ENCODE data around the gene YTHDC1. TPM values are rescaled to one million over a fixed set of nuclear protein-coding genes. Genes with fewer than 3 reads are reported as not detected.

Gene YTHDC1
- total and polyA plus RNA-seq, 2 of the 13 experiments (the other 11 are each of a cell fraction or from before 2014, with no cell fraction given) = 37.3 to 56.8 TPM

DNA sequence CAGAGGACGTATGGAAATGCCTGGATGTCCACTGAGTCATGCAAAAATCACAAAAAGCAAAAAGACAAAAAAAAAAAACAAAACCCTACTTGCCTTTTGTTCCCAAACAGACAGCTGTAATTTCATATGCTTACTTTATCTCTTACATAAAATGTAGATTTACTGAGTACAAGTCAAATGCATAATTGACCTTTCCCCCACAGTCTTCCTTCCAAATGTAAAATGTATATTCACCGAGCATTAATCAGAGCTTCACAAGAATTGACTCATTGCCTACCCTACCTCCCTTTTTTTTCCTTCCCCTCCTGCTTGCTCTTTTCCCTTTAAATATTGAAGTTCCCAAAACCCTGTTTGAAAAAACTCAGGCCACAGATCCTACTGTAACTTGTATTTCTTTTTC is 71.9 kb downstream of the YTHDC1 start (continued):
- TF ChIP-seq ZBTB34 (CRISPR knock-in tag; IDR thresholded peaks at IDR 0.05) (no peak), E2F1 (CRISPR knock-in tag; IDR thresholded peaks at IDR 0.05) (no peak), ZNF746 (CRISPR knock-in tag; IDR thresholded peaks at IDR 0.05) (no peak), ZNF720 (CRISPR knock-in tag; IDR thresholded peaks at IDR 0.05) (no peak), NFATC3 (CRISPR knock-in tag; IDR thresholded peaks at IDR 0.05) (no peak), ATRX (CRISPR knock-in tag; IDR thresholded peaks at IDR 0.05; ENCODE audit: borderline replicate concordance) (no peak), ZNF780A (CRISPR knock-in tag; IDR thresholded peaks at IDR 0.05) (no peak), NAIF1 (CRISPR knock-in tag; IDR thresholded peaks at IDR 0.05; ENCODE audit: borderline replicate concordance) (no peak), ZNF674 (CRISPR knock-in tag; IDR thresholded peaks at IDR 0.05; ENCODE audit: low read depth) (no peak)
- TF ChIP-seq, protein P1, sequence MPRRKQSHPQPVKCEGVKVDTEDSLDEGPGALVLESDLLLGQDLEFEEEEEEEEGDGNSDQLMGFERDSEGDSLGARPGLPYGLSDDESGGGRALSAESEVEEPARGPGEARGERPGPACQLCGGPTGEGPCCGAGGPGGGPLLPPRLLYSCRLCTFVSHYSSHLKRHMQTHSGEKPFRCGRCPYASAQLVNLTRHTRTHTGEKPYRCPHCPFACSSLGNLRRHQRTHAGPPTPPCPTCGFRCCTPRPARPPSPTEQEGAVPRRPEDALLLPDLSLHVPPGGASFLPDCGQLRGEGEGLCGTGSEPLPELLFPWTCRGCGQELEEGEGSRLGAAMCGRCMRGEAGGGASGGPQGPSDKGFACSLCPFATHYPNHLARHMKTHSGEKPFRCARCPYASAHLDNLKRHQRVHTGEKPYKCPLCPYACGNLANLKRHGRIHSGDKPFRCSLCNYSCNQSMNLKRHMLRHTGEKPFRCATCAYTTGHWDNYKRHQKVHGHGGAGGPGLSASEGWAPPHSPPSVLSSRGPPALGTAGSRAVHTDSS (CRISPR knock-in tag; conservative IDR thresholded peaks at IDR 0.05) = no peak

GRCh38 chr4:68277627-68278026 is 72.3 kb downstream of the YTHDC1 start:
- CTCF ChIA-PET (ENCODE audit: low intra/inter-chr PET ratio, low total read pairs) = no interaction called here
- TF ChIP-seq GATA4 (IDR thresholded peaks at IDR 0.05; ENCODE audit: borderline replicate concordance, low read depth) = no peak
- TF ChIP-seq ZNF75D (CRISPR knock-in tag; IDR thresholded peaks at IDR 0.05; ENCODE audit: borderline replicate concordance) = no peak
- TF ChIP-seq ZNF672 (CRISPR knock-in tag; IDR thresholded peaks at IDR 0.05) = no peak
- TF ChIP-seq ZBED4 (CRISPR knock-in tag; IDR thresholded peaks at IDR 0.05; ENCODE audit: borderline replicate concordance) = no peak
- TF ChIP-seq DR1 (CRISPR knock-in tag; IDR thresholded peaks at IDR 0.05) = no peak
- TF ChIP-seq GLI4 (CRISPR knock-in tag; IDR thresholded peaks at IDR 0.05; ENCODE audit: borderline replicate concordance) = no peak
- TF ChIP-seq ZNF335 (CRISPR knock-in tag; IDR thresholded peaks at IDR 0.05) = no peak

More at GRCh38 chr4:68277627-68278026, 72.3 kb downstream of the YTHDC1 start:
- Histone ChIP-seq H3K27ac (ENCODE audit: extremely low read length, insufficient read depth, low read length) (no peak overlapping the region), H2AFZ (ENCODE audit: low read length) (no peak overlapping the region), H3K27me3 (ENCODE audit: control insufficient read depth in 1 of 2, insufficient read depth in 2 of 2, low read length in 2 of 2) (0 out of 5 replicates have a peak, but pooled peaks cover 0 to 1% of the 10 kb centered on the region in 2 experiments), H3K9me3 (ENCODE audit: low read length) (no peaks in the 10 kb centered on the region), H3K9ac (ENCODE audit: insufficient read depth, low read depth, low read length) (no peak overlapping the region), H3K4me1 (ENCODE audit: insufficient read depth, low read length) (peaks cover 11% of the 10 kb centered on the region), H3K36me3 (replicated peaks in 1 of 2; ENCODE audit: control insufficient read depth in 1 of 2, insufficient read depth in 2 of 2, low read length in 2 of 2) (no peaks in the 10 kb centered on the region), H3K4me2 (ENCODE audit: low read depth, low read length) (no peak overlapping the region), H4K20me1 (ENCODE audit: insufficient read depth, low read length) (no peaks in the 10 kb centered on the region), H3K79me2 (ENCODE audit: insufficient read depth, low read length) (no peaks in the 10 kb centered on the region), H3K4me3 (replicated peaks in 1 of 3; ENCODE audit: insufficient read depth in 1 of 3, low read depth in 2 of 3, low read length in 3 of 3) (no peak overlapping the region)
- in situ Hi-C loops (cut with HindIII; ENCODE audit: extremely low pct_ligation_motif_present, low pct_unique_long_range_greater_than_20kb) (no loop called here), intact Hi-C loops (cut with micrococcal nuclease; ENCODE audit: unreplicated experiment) (no loop called here)
- POLR2A ChIA-PET = no interaction called here
- DNase-seq (ENCODE audit: low spot score) (no peak), FAIRE-seq (no peak), ATAC-seq (no peak)
- 0% methylated on average over 2 of the region's 2 CpGs for WGBS (ENCODE audit: low lambda C conversion rate)
- no TSS peak for BruUV-seq (replicated peaks)
